T-helper 17 cell (primary cell): ENCODE results near the gene NAGPA. TPM values are rescaled to one million over a fixed set of nuclear protein-coding genes. Genes with fewer than 3 reads are reported as not detected.
"Not testable (repeated sequence)": the region's sequence is repeated elsewhere in the genome, so short reads cannot be mapped to it uniquely, and the experiment has no call there.

ENCODE experiments used
- ATAC-seq: fragments of 150-1000 bp; cut with Tn5 transposase; 2 replicates; pipeline ENCODE4 v1.10.0; 2021; ENCODE audit warnings: mild to moderate bottlenecking, moderate library complexity
- DNase-seq, 3 donors: peaks; one replicate each; pipeline versions ENCODE4 v3.0.0 to v3.0.0-alpha.2; 2020 to 2021
- H3K9me3 ChIP-seq: one replicate; pipeline ENCODE4 v1.7.0; 2013; ENCODE audit warnings: low read length, mild to moderate bottlenecking; ENCODE audit not compliant: control insufficient read depth, poor library complexity, severe bottlenecking
- H3K27ac Mint-ChIP-seq: one replicate; pipeline ENCODE4 v1.8.0; 2022; ENCODE audit warnings: mild to moderate bottlenecking, moderate library complexity, mixed read lengths
- H3K27me3 Mint-ChIP-seq: one replicate; pipeline ENCODE4 v1.8.0; 2022; ENCODE audit warnings: mixed read lengths
- H3K36me3 Mint-ChIP-seq: one replicate; pipeline ENCODE4 v1.8.0; 2022; ENCODE audit warnings: low read depth, mixed read lengths
- H3K4me1 Mint-ChIP-seq: one replicate; pipeline ENCODE4 v1.8.0; 2022; ENCODE audit warnings: mild to moderate bottlenecking, mixed read lengths
- H3K4me3 Mint-ChIP-seq: one replicate; pipeline ENCODE4 v1.8.0; 2022; ENCODE audit warnings: mild to moderate bottlenecking, moderate library complexity, mixed read lengths
- total RNA-seq, 4 donors: library from RNA in 2 of 4; stranded (reverse) in 2 of 4; gene quantifications; one replicate each; pipeline ENCODE4 v1.2.3 and lab custom pipeline; 2022 to 2026

Gene NAGPA
- total RNA-seq, 2 donors from 2014 or later, result 25.8 to 36.1 TPM

DNA sequence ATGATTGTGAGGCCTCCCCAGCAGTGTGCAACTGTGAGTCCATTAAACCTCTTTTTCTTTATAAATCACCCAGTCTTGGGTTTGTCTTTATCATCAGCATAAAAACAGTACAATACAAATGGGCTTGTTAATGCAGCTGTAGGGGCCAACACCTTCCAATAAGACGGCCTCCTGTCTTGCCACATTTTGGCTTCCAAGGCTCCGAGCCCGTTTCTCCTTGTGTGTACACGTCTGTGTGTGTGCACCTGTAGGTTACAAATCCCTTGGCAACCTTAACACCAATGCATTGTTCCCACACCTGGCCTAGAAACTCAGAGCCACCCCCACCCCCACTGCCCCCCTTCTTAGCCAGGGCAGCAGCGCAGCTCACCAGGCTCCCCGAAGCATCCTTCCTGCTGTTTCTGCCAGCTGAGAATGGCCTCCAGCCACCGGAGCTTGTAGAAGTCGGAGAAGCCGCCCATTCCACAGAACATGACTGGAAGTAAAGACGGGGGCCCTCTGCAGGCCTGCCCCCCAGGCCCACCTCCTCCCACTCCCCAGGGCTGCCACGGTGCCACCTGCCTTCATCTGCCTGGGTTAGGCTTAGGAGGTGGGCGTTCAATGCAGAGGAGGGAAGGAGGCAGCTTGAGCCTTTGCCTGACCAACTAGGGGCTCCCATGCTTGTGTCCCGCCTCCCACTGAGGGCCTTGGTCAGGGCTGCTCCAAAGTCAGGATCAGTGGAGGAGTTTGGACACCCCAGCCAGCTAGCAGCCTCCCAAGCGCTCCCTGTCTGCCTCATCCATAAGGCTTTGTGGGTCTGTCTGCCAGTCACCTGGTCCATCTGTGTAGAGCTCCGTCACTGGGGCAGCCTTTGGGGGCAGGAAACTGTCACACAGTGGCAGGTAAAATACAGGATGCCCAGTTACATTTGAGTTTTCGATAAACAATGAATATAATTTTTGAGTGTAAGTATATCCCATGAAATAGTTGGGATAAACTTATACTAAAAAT is 21.4 kb upstream of the NAGPA start:
- no peaks in the 10 kb centered on the region for H3K36me3 Mint-ChIP-seq
- no peak overlapping the region for H3K27ac Mint-ChIP-seq
- no peaks in the 10 kb centered on the region for H3K9me3 ChIP-seq
- H3K27me3 Mint-ChIP-seq, result no peaks in the 10 kb centered on the region
- no peak for ATAC-seq
- no peaks in the 10 kb centered on the region for H3K4me1 Mint-ChIP-seq
- DNase-seq, result no peak
- no peak overlapping the region for H3K4me3 Mint-ChIP-seq

DNA sequence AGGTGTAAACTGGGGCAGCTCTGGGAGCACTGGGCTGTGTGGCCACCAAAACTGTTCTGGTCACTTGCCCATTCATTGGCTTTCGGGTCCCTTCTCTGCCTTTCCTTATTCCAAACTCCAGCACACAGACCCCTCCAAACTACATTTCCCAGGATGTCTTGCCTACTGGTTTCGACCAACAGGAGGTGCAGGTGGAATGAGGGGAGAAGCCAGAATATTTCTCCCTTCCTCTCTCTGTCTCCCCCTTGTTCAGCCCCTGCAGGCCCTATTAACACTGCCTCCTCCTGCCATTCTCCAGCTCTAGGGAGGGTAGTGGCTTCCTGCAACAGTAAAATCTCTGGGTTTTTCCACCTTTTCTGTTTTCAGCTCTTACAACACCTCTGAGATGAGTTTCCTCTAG is 13.2 kb upstream of the NAGPA start:
- Mint-ChIP-seq H3K27me3 (peaks cover 7% of the 10 kb centered on the region), H3K4me3 (no peak overlapping the region), H3K27ac (peak overlapping the region; percentile 74), H3K36me3 (peaks cover 2% of the 10 kb centered on the region), H3K4me1 (no peaks in the 10 kb centered on the region)
- no peak for ATAC-seq
- no peak for DNase-seq
- H3K9me3 ChIP-seq, result no peaks in the 10 kb centered on the region

GRCh38 chr16:5045499-5046115 is 11.9 kb upstream of the NAGPA start:
- ATAC-seq (no peak), DNase-seq (no peak)
- Mint-ChIP-seq H3K27ac (no peak overlapping the region), H3K4me1 (no peaks in the 10 kb centered on the region), H3K36me3 (peaks cover 2% of the 10 kb centered on the region), H3K4me3 (no peak overlapping the region), H3K27me3 (peaks cover 14% of the 10 kb centered on the region)
- no peaks in the 10 kb centered on the region for H3K9me3 ChIP-seq

DNA sequence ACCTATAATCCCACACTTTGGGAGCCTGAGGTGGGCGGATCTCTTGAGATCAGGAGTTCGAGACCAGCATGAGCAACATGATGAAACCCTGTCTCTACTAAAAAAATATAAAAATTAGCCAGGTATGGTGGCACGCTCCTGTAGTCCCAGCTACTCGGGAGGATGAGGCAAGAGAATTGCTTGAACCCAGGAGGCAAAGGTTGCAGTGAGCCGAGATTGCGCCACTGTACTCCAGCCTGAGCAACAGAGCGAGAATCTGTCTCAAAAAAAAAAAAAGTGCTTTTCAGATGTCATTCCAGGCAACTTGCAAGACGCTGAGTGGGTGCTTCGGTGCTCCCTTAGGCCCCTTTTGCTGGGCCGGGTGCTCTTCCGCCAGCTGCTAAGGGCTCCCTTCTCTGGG is 10.8 kb upstream of the NAGPA start:
- not testable (repeated sequence) for H3K4me3 Mint-ChIP-seq, H3K36me3 Mint-ChIP-seq, H3K4me1 Mint-ChIP-seq, DNase-seq, H3K9me3 ChIP-seq, H3K27ac Mint-ChIP-seq, ATAC-seq
- peaks cover 14% of the 10 kb centered on the region for H3K27me3 Mint-ChIP-seq

GRCh38 chr16:5044011-5044540 is 10.3 kb upstream of the NAGPA start:
- no peaks in the 10 kb centered on the region for H3K4me1 Mint-ChIP-seq
- DNase-seq, result no peak
- H3K36me3 Mint-ChIP-seq, result peaks cover 2% of the 10 kb centered on the region
- no peaks in the 10 kb centered on the region for H3K9me3 ChIP-seq
- no peak for ATAC-seq
- H3K27ac Mint-ChIP-seq, result no peak overlapping the region
- H3K4me3 Mint-ChIP-seq, result no peak overlapping the region
- H3K27me3 Mint-ChIP-seq, result peaks cover 14% of the 10 kb centered on the region

DNA sequence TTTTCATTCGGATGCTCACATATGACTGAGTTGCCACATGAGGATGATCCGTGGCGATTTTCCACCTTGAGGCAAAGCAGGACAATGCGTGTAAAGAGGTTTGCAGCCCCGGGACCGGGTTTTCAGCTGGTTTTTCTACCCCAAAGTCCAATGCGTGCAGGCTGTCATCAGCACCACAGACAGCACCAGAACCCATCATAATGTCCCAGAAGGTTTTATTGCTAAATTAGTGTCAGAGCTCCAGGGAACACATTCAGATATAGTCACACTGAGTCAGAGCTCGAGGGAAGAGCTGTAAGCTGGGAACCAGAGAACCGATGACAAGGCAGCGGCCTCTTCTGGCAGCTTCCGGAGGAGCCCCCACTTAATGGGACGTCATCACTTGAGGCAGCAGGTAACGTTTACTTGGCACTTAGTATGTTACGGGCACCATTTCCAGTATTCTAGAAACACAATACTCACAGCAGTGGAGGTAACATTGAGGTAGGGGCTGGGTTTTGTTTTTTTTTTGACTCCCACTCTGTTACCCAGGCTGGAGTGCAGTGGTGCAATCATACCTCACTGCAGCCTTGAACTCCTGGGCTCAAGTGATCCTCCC is 8.9 kb upstream of the NAGPA start:
- ATAC-seq, result no peak
- H3K9me3 ChIP-seq, result no peaks in the 10 kb centered on the region
- H3K36me3 Mint-ChIP-seq, result peaks cover 2% of the 10 kb centered on the region
- H3K4me1 Mint-ChIP-seq, result no peaks in the 10 kb centered on the region
- DNase-seq, result no peak
- no peak overlapping the region for H3K27ac Mint-ChIP-seq
- no peak overlapping the region for H3K4me3 Mint-ChIP-seq
- peaks cover 14% of the 10 kb centered on the region for H3K27me3 Mint-ChIP-seq

DNA sequence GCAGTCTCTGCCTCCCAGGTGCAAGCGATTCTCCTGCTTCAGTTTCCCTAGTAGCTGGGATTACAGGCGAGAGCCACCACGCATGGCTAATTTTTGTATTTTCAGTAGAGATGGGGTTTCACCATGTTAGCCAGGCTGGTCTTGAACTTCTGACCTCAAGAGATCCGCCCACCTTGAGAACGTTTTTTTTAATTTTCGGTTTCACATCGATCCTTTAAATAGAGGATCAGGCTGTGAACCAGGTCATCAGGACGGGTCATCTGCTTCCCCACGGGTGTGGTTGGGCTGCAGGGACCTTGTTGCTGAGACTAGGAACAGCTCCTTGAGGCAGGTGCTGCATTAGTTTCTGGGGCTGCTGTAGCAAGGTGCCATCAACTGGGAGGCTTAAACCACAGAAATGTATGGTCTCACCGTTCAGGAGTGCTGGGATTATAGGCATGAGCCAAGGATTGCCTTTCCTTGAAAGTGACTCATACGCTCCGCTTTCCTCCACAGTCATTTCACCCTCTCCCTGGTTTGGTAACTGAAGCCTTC is 7.9 kb upstream of the NAGPA start:
- ATAC-seq (no peak), DNase-seq (no peak)
- peaks cover 14% of the 10 kb centered on the region for H3K27me3 Mint-ChIP-seq
- H3K9me3 ChIP-seq, result no peaks in the 10 kb centered on the region
- peaks cover 1% of the 10 kb centered on the region for H3K36me3 Mint-ChIP-seq
- no peak overlapping the region for H3K4me3 Mint-ChIP-seq
- H3K27ac Mint-ChIP-seq, result no peak overlapping the region
- no peaks in the 10 kb centered on the region for H3K4me1 Mint-ChIP-seq

DNA sequence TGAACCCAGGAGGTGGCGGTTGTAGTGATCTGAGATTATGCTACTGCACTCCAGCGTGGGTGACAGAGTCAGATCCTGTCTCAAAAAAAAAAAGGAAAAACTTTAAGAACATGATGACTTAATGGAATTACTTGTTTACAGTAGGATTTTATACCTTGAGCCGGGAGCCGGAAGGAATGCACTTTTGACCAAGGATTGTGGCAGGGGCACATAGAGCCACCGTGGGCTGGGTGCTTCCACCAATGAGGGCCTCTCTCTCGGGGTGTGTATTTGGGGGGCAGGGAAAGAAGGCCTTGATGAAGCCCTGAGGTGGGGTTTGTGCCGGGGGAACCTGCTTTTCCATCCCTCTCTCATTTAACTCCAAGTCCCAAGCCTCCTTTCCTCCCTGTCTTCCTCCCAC is 6.7 kb upstream of the NAGPA start:
- Mint-ChIP-seq H3K27ac (no peak overlapping the region), H3K4me1 (no peaks in the 10 kb centered on the region), H3K4me3 (no peak overlapping the region), H3K36me3 (no peaks in the 10 kb centered on the region), H3K27me3 (peaks cover 14% of the 10 kb centered on the region)
- no peaks in the 10 kb centered on the region for H3K9me3 ChIP-seq
- DNase-seq (no peak), ATAC-seq (no peak)

DNA sequence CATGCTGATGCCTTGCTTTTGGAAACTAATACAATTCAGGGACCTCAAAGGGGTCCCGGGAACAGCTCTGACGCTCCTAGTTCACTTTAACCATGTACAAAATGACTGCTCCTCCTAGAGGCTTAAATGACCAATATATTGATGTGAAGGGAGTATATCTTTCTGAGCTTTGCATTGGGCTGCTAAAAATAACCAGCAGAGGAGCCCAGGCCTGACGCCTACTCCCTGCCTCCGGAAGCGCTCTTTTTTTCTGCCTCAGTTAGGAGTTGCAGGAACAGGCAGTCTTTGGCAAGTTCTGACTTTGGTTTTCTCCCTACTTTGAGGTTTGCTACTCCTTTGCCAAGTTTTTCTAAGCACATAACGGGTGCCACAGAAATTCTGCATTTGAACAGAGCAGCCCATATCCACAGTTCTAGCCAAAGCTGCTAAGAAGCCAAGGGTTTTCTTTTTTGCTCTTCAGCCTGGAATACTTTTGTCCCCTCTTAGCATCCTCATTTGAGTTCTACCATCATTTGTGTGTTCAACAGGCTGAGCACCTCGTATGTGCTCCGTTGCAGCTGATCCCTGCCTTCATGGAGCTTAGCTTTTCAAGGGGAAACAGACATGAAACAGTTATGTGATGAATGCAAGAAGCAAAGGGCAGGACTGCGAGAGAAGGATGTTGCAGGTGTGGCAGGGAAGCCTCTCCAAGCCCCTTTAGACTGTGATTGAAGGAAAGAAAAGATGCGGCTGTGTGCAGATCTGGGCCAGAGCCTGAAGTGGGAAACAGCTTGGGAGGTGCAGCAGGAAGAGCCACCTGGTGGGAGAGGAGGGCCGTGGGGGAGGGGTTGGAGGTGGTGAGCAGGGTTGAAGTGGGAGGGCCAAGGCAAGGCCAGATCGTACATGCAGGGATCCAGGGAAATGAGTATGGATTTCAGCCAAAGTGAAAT is 2.8 kb upstream of the NAGPA start:
- ATAC-seq (no peak), DNase-seq (no peak)
- Mint-ChIP-seq H3K4me1 (peaks cover 16% of the 10 kb centered on the region), H3K36me3 (no peaks in the 10 kb centered on the region), H3K4me3 (no peak overlapping the region), H3K27ac (no peak overlapping the region), H3K27me3 (peaks cover 6% of the 10 kb centered on the region)
- no peaks in the 10 kb centered on the region for H3K9me3 ChIP-seq

GRCh38 chr16:5035909-5036227 is 2.1 kb upstream of the NAGPA start:
- Mint-ChIP-seq H3K4me3 (no peak overlapping the region), H3K27me3 (peaks cover under 1% of the 10 kb centered on the region), H3K36me3 (no peaks in the 10 kb centered on the region), H3K27ac (peak overlapping the region; percentile 8), H3K4me1 (peaks cover 16% of the 10 kb centered on the region)
- ATAC-seq (no peak), DNase-seq (no peak)
- no peaks in the 10 kb centered on the region for H3K9me3 ChIP-seq

GRCh38 chr16:5034167-5034523 is 410 bp upstream of the NAGPA start:
- DNase-seq (no peak), ATAC-seq (no peak)
- H3K4me1 Mint-ChIP-seq, result peaks cover 16% of the 10 kb centered on the region
- peaks cover 2% of the 10 kb centered on the region for H3K36me3 Mint-ChIP-seq
- no peaks in the 10 kb centered on the region for H3K9me3 ChIP-seq
- no peaks in the 10 kb centered on the region for H3K27me3 Mint-ChIP-seq
- H3K4me3 Mint-ChIP-seq, result peak overlapping the region; percentile 88
- peak overlapping the region; percentile 83 for H3K27ac Mint-ChIP-seq

DNA sequence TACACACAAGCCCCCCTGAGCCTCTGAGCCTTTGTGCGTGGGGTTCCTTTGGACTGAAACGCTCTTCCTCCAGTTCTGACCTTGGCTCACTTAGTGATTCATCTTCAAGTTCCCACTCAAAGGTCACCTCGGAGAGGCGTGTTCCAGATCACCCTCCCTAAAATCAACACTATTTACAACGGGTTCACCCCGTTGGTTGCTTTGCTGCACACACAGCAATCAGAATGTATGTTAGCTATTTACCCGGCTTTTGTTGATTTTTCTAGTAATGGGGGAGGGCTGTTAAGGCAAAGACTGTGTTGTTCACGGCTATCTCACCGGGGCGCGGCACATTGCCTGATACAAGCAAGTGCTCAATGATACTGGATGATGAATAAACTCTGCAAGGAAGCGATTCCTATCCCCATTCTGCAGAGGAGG is 977 bp downstream of the NAGPA start:
- ATAC-seq (no peak), DNase-seq (no peak)
- H3K9me3 ChIP-seq, result no peaks in the 10 kb centered on the region
- Mint-ChIP-seq H3K27me3 (no peaks in the 10 kb centered on the region), H3K4me1 (peaks cover 16% of the 10 kb centered on the region), H3K36me3 (peaks cover 5% of the 10 kb centered on the region), H3K27ac (peak overlapping the region; percentile 74), H3K4me3 (peak overlapping the region; percentile 83)
